HG03103 (cell line): ENCODE data around the gene NUP88.
A peak's percentile ranks its signal among the peaks of the same experiment; 100 is the strongest.
"Not testable (repeated sequence)": the region's sequence is repeated elsewhere in the genome, so short reads cannot be mapped to it uniquely, and the experiment has no call there.

Experiments
- ATAC-seq: cut with Tn5 transposase; IDR thresholded peaks from one replicate; pipeline ENCODE4 v1.9.1; 2021; ENCODE audit warnings: low read depth; ENCODE audit not compliant: unreplicated experiment

Gene NUP88

DNA sequence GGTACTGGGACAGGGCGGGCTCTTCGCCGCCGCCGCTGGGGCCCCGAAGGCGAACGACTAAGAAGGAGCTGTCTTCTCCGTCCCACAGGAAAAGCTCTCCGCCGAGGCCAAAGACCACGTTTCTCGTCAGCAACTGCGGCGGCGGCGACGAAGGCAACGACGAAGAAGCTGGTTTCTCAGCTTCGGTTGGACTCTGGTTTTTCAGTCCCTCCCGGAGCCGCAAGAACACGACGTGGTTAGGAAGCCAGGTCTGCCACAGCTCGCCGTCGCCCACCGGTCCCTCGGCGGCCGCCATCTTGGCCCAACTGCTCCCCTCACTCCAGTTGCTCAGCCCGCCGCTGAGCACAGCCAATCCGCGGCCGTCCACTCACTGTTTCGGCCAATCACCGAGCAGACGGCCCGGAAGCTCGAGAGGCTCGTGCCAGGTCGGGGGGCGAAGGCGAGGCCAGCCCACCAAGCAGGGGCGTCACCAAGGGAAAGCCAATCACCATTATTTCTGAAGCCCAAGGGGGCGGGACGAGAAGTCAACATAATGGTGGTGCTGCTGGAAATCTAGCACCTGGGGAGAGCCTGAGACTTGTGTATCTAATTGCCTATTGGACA is at the start of gene NUP88:
Gene NUP88, minus strand, starts transcription at position 307 of the 603 bp plus-strand sequence. Its CDS starts 12 bp downstream, at position 295.
- peak; percentile 78 for ATAC-seq

DNA sequence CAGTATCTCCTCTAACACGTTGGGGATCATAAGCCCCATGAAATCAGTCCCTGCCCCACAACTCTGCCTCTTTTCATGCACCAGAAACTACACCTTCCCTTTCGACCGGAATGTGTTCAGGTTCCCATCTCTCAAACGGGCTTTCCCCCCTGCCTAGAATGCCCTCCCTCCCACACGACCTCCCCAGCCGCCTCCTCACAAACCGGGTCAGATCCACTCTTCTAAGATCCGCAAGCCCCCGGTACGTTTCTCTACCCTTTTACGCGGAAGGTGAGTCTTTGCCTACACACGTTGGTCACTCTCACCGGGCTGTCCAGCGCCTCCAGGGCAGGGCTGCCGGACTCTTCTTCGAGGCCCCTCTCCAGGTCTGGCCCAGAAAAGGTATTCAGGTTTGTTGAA is 48.6 kb upstream of the NUP88 start:
- peak; percentile 13 for ATAC-seq

DNA sequence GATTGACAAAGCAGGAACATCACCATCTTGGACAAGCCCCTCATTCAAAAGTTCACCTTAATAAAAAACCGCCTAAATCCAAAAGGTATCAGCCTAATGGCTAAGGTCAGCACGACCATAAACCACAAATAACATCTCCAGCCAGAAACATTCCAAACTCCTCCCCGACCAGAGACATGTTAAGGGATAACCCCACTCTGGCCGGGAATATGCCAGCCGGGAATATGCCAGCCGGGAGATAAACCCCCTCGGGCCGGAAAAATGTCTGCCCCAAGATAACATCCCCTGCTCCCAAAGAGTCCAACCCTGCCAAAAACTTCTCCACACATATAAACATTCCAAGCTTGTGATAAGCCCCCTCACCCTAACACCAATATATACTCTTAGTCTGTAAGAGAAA is 48.0 kb upstream of the NUP88 start:
- no peak for ATAC-seq

DNA sequence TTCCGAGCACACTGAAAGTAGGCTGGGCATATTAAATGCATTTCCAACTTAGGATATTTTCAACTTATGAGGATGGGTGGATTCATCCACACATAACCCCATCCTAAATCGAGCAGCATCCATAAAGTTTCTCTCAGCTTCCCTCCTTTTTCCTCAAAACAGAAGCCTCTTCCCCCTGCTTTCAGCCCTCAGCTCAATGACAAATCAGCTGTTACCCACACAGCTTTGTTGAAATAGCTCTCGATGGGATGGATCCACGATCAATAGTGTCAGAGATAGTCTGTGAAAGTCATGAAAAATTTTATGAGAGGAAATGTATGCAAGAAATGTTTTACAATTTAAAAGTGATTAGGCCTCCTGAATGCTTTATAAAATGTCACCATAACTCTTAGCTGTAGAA is 46.8 kb upstream of the NUP88 start:
- no peak for ATAC-seq

DNA sequence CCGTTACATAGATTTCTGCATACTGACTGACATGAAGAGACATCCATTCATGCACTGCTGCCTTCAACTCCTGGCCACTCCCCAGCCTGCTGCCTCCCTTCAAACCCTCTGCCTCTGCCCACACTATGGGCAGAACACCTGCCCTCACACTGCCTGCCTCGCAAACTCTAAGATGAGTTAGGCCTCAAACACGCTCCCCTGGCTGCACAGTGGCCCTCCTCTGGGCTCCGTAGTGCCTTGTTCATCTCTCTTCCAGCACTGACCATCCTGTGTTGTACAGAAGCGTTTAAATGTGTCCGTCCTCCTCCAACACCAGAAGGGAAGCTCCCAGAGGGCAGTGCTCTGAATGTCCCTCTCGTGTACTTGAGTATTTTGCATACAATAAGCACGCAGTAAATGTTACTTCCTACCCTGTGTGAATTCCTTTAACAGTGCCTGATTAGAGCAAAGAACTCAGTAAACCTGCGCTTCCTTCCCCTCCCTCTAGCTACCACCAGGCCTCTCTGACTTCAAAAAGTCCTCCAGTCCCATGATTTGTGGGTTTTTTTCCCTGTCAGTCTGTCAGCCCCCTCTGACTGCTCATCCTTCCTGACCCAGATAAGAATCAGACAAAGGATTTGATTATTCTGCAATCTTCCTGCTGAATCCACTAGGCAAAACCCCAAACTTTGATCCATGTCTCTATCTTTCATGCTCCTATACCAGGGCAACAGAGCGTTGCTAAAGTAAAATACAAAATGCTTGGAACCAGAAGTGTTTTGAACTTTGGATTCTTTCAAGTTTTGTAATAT is 45.5 kb upstream of the NUP88 start:
- ATAC-seq: no peak

DNA sequence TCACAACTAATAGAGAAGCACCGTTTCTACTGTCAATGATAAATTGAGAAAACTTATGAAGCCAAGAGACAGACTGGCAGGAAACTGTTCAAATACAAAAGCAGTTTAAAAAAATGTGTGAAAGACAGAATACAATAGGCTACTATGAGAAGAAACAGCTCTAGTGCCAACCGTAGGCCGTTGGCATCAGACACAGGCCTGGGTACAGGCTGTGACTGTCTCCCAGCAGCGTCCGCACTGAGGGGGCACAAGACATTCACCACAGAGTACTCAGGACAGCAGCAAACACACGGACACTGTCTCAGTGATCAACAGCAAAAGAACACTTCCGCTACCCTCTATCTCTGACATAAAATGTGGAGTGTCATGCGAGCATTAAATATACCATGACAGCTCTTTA is 27.3 kb upstream of the NUP88 start:
- no peak for ATAC-seq

DNA sequence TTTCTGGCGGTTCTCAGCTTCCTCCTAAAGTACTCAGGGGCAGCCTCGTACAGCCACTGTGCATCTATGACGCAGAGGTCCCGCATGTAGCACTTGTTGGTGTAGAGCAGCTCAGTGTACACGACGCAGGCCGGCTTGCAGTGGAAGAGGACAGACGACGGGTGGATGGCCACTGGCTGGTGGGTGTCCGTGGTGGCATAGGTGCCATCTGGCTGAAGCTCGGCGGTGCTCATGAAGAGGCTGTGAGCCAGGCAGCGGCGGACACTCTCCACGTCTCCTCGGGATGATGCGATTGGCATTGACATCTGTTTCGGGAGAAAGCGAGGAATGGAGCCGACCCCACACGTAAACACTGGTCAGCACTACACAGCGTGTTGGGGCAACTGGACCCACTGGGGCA is 24.7 kb upstream of the NUP88 start:
- no peak for ATAC-seq

DNA sequence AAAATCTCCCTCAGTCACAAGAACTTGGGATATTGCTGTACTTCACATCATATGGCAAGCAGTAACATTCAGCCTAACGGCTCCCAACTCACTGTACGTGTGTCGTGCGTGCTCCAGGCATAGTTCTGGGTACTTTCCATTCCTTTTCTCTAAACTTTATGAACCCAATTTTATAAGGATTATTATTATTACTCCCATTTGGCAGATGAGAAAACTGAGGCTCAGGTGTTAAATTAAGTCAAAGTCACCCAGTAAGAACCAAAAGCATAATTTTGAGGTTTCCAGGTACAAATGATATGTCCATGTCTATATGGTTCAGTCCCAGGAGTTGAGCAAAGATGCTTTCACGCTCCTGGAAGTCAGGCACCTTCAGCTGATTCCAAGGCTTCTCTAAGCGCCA is 24.3 kb upstream of the NUP88 start:
- no peak for ATAC-seq

DNA sequence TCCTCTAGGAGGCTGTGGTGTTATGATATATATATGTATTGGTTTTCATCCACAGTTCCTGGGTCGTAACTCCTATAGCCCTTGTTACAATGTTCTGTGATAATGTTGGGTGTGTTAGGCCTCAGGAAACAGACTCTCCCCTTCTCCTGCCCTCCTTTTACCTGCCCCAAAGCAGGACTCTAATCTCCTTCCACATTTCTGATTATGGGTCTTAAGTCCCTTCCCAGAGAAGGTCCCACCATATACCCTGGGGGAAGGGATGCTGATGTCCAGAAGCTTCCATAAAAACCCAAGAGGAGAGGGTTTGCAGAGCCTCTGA is 19.9 kb upstream of the NUP88 start:
- ATAC-seq: no peak

DNA sequence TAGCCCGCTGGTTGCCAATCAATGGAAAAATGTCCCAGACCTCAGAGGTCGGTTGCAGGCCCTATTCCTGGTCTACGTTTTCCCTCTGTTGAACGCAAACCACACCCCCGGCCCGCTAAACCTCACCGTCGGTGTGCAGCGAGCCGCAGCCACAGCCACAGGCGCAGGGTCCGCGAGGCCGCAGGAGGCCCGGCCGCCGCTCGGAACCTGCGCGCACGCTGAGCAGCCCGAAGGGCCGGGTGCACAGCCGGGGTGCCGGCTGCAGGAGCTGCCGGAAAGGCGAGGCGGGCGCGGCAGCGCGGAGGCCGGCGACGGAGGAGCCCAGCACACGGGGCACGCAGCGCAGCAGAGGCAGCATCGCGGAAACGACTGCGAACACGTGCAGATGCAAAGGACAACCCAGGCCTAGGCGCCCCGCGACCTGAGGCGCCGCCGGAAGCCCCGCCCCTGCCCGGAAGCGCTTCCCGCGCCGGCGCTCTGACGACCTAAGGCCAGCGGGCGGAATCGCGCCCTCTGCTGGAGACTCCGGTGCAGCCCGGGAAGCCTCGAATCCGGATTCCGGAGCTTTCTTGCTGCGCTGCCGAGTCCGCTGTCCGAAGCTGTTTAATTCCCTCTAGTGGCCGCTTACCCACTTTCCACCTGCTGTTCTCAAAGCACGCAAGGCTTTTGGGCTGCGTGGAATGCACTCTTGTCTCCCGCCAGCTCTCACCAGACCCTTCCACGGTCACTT is 19.4 kb upstream of the NUP88 start, which contains the start of gene C1QBP:
Gene C1QBP, minus strand, starts transcription at position 440 of the 730 bp plus-strand sequence. Its CDS starts 82 bp downstream, at position 358.
- peak; percentile 83 for ATAC-seq

DNA sequence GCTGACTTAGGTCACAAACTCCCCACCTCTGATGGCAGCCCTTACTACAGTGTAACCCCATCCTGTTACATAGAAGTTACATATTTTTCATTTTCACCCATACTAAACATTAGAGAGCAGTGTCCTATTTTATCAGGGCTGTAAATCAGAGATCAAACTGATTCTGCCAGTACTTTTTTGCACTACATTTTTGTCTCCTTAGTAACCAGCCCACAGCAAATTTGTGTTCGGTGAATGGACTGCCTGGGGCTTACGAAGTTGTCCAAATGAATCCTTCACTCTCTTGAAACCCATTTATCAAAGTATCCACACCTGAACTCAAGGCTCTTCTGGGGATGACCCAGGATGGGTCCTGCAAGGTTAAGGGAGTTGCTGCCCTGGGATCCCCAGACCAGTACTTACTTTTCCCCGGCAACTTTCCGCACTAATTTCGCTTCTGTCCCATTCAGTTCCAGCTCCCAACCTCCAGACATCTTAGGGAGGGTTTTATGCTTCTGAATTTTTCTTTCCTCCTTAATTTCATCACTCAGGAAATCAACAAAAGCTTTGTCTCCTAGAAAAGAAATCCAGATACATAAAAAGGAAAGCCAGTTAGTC is 18.4 kb upstream of the NUP88 start:
- ATAC-seq: no peak

DNA sequence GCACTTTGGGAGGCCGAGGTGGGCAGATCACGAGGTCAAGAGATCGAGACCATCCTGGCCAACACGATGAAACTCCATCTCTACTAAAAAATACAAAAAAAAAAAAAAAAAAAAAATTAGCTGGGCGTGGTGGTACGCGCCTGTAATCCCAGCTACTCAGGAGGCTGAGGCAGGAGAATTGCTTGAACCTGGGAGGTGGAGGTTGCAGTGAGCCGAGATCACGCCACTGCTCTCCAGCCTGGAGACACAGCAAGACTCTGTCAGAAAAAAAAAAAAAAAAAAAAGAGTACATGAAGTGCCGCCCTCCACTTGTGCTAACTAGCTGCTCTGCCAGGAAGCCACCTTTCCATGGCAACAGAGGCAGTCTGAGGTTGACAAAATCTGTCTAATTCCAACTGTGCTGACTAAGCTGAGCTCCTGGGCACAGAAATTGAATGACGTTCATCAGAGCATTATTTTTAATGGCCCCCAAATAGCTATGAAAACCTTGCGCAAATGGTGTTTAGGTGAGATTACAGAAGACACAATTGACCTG is 16.4 kb upstream of the NUP88 start:
- not testable (repeated sequence) for ATAC-seq

DNA sequence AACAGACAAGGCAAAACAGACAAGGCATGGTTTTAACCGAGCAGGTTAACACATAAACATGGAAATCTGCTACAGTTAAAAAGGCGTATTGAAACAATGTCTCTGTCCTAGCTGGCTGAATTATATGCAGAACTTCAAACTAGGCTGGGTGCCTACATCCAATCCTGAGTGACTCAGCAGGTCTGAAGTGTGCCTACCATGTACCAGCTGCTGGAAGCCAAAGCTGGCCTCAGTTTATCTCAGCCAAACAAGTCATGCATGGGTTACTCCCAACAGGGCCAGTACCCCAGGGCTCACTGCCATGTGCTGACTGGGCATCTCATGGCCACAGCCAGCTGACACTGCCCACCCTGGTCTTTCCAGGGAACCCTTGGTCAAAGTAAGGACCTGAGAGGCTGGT is 15.5 kb upstream of the NUP88 start:
- ATAC-seq: no peak

DNA sequence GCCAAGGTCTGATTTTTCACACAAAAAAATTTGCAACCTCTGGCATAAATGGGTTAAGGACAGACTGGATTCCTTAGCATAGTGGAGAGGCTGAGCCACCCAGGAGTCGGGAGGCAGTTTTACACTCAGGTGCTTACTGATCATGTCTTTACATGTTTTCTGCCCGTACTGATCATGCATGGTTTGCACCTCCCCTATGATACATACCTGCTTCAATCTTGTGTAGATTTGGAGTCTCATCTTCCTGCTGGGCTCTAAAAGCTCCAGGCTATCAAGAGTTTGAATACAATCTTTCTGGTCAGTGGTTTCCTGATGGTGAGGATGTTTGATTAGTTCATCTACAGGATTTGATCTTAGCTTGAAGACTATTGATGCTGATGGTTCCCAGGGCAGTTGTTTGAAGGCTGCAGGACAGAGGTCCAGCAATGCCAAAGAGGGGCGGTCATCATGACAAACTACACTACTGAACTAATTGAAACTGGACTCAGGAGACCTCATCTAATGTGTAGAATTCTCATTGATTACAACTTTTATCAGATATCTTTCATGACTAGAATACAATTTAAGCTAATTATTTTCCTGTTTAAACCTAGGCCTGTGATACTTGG is 12.6 kb upstream of the NUP88 start:
- ATAC-seq: no peak

DNA sequence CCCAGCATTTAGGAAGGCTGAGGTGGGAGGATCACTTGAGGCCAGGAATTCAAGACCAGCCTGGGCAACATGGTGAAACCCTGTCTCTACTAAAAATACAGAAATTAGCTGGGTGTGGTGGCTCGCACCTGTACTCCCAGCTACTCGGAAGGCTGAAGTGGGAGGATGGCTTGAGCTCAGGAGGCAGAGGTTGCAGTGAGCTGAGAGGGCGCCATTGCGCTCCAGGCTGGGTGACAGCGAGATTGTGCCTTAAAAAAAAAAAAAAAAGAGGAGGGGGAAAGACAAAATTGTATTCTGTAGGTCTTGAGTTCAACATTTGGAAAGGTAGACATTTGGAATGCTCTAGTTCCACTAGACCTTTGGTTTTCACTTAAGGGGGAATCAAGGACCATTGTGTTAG is 11.8 kb upstream of the NUP88 start:
- not testable (repeated sequence) for ATAC-seq

DNA sequence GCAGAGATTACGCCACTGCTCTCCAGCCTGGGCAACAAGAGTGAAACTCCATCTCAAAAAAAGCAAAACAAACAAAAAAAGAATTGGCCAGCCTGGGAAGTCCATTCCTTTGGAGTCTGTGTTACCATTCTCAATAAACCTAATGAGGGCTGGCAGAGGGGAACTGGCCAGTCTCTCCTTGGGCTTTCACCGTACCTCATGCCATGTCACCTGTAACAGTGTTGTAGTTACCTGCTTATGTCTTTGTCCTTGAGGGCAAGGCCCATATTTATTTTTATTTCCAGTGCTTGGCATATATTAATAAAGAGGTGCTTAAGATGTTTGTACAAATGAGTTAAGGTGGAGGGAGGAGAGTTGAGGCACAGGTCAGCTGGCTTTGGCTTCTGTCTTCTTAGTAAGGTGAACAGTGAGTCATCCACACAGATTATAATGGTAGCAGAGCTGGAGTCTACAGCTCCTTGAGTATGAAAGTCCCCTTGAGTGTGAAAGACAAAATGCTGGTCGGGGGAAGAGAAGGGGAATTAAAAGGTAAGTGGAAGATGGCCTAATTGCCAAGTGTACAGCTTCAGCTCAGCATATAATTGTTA is 11.0 kb upstream of the NUP88 start:
- no peak for ATAC-seq

DNA sequence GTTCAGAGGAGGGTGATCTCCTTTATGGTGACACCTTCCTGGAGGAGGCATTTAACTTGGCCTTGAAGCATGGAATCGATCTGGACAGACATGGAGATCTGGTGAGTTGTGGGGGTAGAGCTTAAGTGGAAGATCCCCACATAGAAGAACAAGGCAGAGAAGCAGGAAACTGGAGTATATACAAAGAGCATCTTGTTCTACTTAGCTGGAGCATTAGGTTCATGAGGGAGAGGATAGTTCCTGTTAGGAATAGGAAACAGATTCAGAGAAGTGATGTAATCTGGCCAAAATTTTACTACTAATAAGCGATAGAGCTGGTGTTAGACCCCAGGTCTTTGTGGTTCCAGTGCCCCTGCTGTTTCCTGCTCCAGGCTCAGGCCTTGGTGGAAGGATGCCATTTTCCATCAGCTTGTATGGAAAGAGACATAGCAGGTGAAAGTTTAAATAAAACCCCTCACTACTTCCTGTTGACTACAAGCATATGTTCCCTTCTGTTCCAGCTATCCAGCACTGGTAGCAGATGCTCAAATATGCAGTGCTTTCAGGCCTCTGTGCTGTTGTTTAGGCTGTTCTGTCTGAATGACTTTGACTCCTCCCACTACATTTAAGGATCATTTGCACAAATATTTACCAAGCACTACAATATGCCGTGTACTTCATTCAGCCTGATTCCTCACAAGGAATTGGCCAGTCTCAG is 9.9 kb upstream of the NUP88 start:
- no peak for ATAC-seq

DNA sequence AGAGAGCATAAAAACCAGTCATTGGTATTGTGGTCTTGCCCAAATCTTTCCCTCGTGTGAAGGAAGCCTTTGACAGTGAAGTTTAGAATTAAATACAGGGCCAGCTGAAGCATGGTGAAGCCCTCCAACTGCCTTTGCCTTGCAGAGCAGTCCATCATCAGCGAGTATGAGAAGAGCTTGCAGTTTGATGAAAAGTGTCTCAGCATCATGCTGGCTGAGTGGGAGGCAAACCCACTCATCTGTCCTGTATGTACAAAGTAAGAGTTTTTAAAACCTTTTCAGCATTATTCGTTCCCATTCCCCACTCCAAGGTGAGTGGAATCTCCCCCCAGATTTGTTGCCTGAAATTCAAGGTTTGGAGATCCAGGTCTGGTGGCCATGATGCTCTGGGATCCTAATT is 6.4 kb upstream of the NUP88 start:
- no peak for ATAC-seq

DNA sequence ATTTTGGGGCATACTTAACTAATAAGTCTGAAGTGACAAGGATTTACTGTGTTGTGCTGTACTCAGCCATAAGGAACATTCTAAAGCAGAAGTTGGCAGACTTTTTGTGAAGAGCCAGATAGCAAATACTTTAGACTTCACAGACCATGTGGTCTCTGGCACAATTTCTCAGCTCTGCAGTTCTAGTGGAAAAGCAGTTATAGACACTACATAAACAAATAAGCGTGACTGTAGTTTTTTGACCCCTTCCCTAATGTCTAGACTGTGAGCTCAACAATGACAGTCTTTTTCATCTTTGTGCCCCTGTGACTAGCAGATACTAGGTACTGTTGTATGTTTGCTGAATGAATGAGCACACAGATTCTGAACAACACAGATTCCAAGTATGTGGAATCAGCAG is 5.4 kb upstream of the NUP88 start:
- no peak for ATAC-seq

DNA sequence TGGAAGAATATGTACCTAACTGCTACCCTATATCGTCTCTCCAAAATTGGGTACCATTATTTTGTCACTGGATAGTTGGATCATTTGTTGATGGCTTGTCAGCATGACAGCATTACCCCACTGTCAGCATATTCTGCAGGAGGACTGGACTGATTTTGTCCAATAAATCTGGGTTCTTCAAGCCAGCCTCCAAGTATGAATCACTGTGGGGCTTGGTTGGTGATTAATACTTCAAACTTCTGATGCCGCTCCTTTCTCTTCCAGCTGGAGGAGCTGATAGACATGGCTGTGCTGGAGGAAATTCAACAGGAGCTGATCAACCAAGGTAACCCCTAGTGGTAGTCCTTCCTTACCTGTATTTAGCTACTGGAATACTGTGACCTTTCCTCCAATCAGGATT is 3.0 kb upstream of the NUP88 start:
- no peak for ATAC-seq
